HEK293 (cell line): ENCODE data around the gene POLK.

Source experiments
- CTCF ChIP-seq: fragments of 450-650 bp; formaldehyde crosslinking; IDR thresholded peaks from 2 replicates; pipeline ENCODE4 v1.5.1; 2016; ENCODE audit warnings: missing biosample characterization, missing genetic modification characterization
- MEIS1 ChIP-seq: sonication (generic); formaldehyde crosslinking; IDR thresholded peaks from 2 replicates; pipeline ENCODE4 v1.8.1; 2022; ENCODE audit warnings: missing genetic modification reagents, mild to moderate bottlenecking, borderline replicate concordance
- ZNF16 ChIP-seq: fragments of 450-650 bp; formaldehyde crosslinking; IDR thresholded peaks from 2 replicates; pipeline ENCODE4 v1.5.1; 2016; ENCODE audit warnings: low read depth, missing biosample characterization, missing genetic modification characterization
- ZNF211 ChIP-seq: fragments of 450-650 bp; formaldehyde crosslinking; IDR thresholded peaks from 2 replicates; pipeline ENCODE4 v1.5.1; 2016; ENCODE audit warnings: low read depth, missing biosample characterization, missing genetic modification characterization
- ZNF501 ChIP-seq: fragments of 450-650 bp; formaldehyde crosslinking; IDR thresholded peaks from 2 replicates; pipeline ENCODE4 v1.5.1; 2016; ENCODE audit warnings: missing biosample characterization, missing genetic modification characterization
- ZNF530 ChIP-seq: fragments of 450-650 bp; formaldehyde crosslinking; IDR thresholded peaks from 2 replicates; pipeline ENCODE4 v1.5.1; 2016; ENCODE audit warnings: low read depth, missing biosample characterization, missing genetic modification characterization
- ZNF558 ChIP-seq: fragments of 450-650 bp; formaldehyde crosslinking; IDR thresholded peaks from 2 replicates; pipeline ENCODE4 v1.5.1; 2016; ENCODE audit warnings: missing biosample characterization, missing genetic modification characterization
- ZNF76 ChIP-seq: fragments of 450-650 bp; formaldehyde crosslinking; IDR thresholded peaks from 2 replicates; pipeline ENCODE4; 2016; ENCODE audit warnings: low read depth, missing biosample characterization, missing genetic modification characterization, borderline replicate concordance
- ZNF785 ChIP-seq: fragments of 450-650 bp; formaldehyde crosslinking; IDR thresholded peaks from 2 replicates; pipeline ENCODE4 v1.5.1; 2016; ENCODE audit warnings: missing biosample characterization, missing genetic modification characterization

- TF ChIP-seq ZNF211 (tag by site-specific recombination) = no peak
- no peak for TF ChIP-seq ZNF558 (tag by site-specific recombination)
- TF ChIP-seq CTCF = no peak
- no peak for TF ChIP-seq ZNF785 (tag by site-specific recombination)
- no peak for TF ChIP-seq ZNF16 (tag by site-specific recombination)
- no peak for TF ChIP-seq ZNF501
- no peak for TF ChIP-seq ZNF76 (tag by site-specific recombination)
- TF ChIP-seq ZNF530 (tag by site-specific recombination) = no peak
- no peak for TF ChIP-seq MEIS1
Observed at GRCh38 chr5:75473463-75473862, 38.2 kb upstream of the POLK start.
